HEK293T (cell line): ENCODE data around the gene DCTN4.

Experiments
- CTCF ChIA-PET: fragments of 350-600 bp; formaldehyde crosslinking; extraction: SDS; loops from one replicate; lab custom pipeline; 2021; ENCODE audit warnings: antibody characterized with exemption, inconsistent platforms; lab: Yijun Ruan, JAX
- POLR2A ChIA-PET: fragments of 350-600 bp; formaldehyde crosslinking; extraction: SDS; loops from one replicate; lab custom pipeline; 2020; ENCODE audit warnings: antibody characterized with exemption, inconsistent platforms; lab: Yijun Ruan, JAX
- DNase-seq: peaks from one replicate; pipeline ENCODE4 v3.0.0; 2012; ENCODE audit warnings: mixed read lengths; ENCODE audit errors: extremely low spot score
- ARNT ChIP-seq: fragments of 450-650 bp; IDR thresholded peaks from 2 replicates; pipeline ENCODE4 v1.6.1; 2017; ENCODE audit warnings: mild to moderate bottlenecking
- BHLHE40 ChIP-seq: fragments of 450-650 bp; IDR thresholded peaks from 2 replicates; pipeline ENCODE4 v1.6.1; 2016; ENCODE audit warnings: mild to moderate bottlenecking, moderate library complexity, borderline replicate concordance
- CTBP1 ChIP-seq: fragments of 450-650 bp; IDR thresholded peaks from 2 replicates; pipeline ENCODE4 v1.6.1; 2016; ENCODE audit warnings: borderline replicate concordance
- ELF4 ChIP-seq: fragments of 450-650 bp; IDR thresholded peaks from 2 replicates; pipeline ENCODE4 v1.6.1; 2017; ENCODE audit warnings: antibody characterized with exemption
- FOXA1 ChIP-seq: fragments of 450-650 bp; IDR thresholded peaks from 2 replicates; pipeline ENCODE4 v1.6.1; 2016; ENCODE audit warnings: mild to moderate bottlenecking
- FOXK2 ChIP-seq: fragments of 450-650 bp; IDR thresholded peaks from 2 replicates; pipeline ENCODE4 v1.6.1; 2016; ENCODE audit warnings: mild to moderate bottlenecking
- FOXM1 ChIP-seq: fragments of 450-650 bp; IDR thresholded peaks from 2 replicates; pipeline ENCODE4 v1.6.1; 2017; ENCODE audit warnings: mild to moderate bottlenecking, borderline replicate concordance
- HDGF ChIP-seq: fragments of 450-650 bp; IDR thresholded peaks from 2 replicates; pipeline ENCODE4 v1.6.1; 2017; ENCODE audit warnings: antibody characterized with exemption, borderline replicate concordance
- L3MBTL2 ChIP-seq: fragments of 450-650 bp; conservative IDR thresholded peaks from 2 replicates; pipeline ENCODE4 v1.6.1; 2016; ENCODE audit warnings: mild to moderate bottlenecking
- LEF1 ChIP-seq: fragments of 450-650 bp; IDR thresholded peaks from 2 replicates; pipeline ENCODE4 v1.6.1; 2017; ENCODE audit warnings: mild to moderate bottlenecking, borderline replicate concordance
- NFRKB ChIP-seq: fragments of 450-650 bp; IDR thresholded peaks from 2 replicates; pipeline ENCODE4 v1.6.1; 2016; ENCODE audit warnings: mild to moderate bottlenecking, moderate library complexity
- PKNOX1 ChIP-seq: fragments of 450-650 bp; IDR thresholded peaks from 2 replicates; pipeline ENCODE4 v1.6.1; 2016
- SP1 ChIP-seq: fragments of 450-650 bp; IDR thresholded peaks from 2 replicates; pipeline ENCODE4 v1.6.1; 2017
- SUZ12 ChIP-seq: fragments of 450-650 bp; IDR thresholded peaks from 2 replicates; pipeline ENCODE4 v1.6.1; 2016; ENCODE audit warnings: mild to moderate bottlenecking
- TARDBP ChIP-seq: fragments of 450-650 bp; IDR thresholded peaks from 2 replicates; pipeline ENCODE4 v1.6.1; 2016
- ZNF384 ChIP-seq: fragments of 450-650 bp; IDR thresholded peaks from 2 replicates; pipeline ENCODE4 v1.6.1; 2016

DCTN4 gene

DNA sequence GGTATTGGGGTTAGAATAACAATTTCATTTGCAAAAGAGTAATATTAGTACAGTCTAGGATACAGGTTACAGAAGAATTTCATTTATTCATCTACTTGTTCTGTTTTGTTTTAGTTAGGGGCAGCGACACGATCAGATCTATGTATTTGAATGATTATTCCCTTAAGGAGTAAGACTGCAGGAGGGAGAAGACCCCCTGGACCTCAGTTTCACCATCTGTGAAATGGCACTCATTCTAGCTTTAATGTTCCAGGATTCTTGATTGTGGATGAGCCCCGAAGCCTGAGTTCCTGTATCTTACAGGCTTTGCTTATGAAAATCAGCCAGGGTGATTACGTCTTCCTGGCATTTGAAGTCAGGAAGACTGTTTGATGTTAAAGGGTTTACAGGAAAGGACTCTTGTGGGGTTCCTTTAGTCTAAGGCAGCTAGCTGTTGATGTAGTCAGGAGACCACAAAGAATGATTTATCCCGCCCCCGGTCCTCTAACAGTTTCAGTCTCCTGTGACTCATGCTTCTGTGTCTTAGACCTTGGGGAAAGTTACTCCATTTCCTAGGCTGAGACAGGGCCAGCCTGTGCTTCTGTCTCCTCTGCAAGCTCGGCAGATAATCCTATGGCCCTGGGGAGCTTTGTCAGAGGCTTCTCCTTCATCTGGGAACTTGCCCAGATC is 31.3 kb upstream of the DCTN4 start:
- TF ChIP-seq SP1 (no peak), PKNOX1 (no peak), LEF1 (no peak), TARDBP (no peak)
- POLR2A ChIA-PET: interaction anchor here (0.6 to 2.3 kb wide), 2 partner anchors 11 to 32 kb away, joined by 3 to 11 read pairs; partner anchors contain the start of gene SMIM3
- no peak for DNase-seq
- CTCF ChIA-PET: interaction anchor here (2.3 kb wide), 1 partner anchor 11 kb away, joined by 13 read pairs; no protein-coding TSS in a partner anchor

- TF ChIP-seq FOXA1: no peak
- TF ChIP-seq CTBP1: no peak
- TF ChIP-seq TARDBP: no peak
- TF ChIP-seq BHLHE40: no peak
- TF ChIP-seq ARNT: no peak
- TF ChIP-seq ELF4: no peak
- no peak for TF ChIP-seq FOXM1
- no peak for TF ChIP-seq HDGF
- no peak for TF ChIP-seq SP1
- TF ChIP-seq PKNOX1: no peak
- TF ChIP-seq LEF1: no peak
- no peak for TF ChIP-seq L3MBTL2
- no peak for TF ChIP-seq NFRKB
- TF ChIP-seq ZNF384: no peak
- no peak for TF ChIP-seq SUZ12
- no peak for TF ChIP-seq FOXK2
- ChIA-PET CTCF (interaction anchor here (2.3 kb wide), 1 partner anchor 12 kb away, joined by 13 read pairs; no protein-coding TSS in a partner anchor), POLR2A (interaction anchor here (0.6 to 2.3 kb wide), 2 partner anchors 11 to 31 kb away, joined by 3 to 11 read pairs; partner anchors contain the start of gene SMIM3)
- no peak for DNase-seq
Observed at GRCh38 chr5:150789450-150789849, 30.6 kb upstream of the DCTN4 start.

DNA sequence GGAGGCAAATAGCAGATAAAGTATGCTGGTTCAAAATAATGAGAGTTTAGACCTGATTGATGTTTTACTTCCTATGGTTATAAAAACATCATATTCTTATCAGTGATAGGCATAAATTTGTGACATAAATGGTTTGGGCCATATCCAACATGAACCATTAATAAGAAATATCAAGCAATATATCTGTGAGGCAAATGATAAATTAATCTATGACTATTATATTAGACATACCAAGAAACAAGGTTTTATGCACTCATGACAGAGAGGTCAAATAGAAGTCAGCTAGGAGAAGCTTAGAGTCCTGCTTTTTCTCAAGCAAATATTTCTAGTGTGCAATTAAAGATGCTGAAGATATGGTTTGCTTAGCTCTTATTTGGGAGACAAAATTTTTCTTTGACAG is 30.2 kb upstream of the DCTN4 start:
- CTCF ChIA-PET: interaction anchor here (2.3 kb wide), 1 partner anchor 12 kb away, joined by 13 read pairs; no protein-coding TSS in a partner anchor
- DNase-seq: no peak
- no peak for TF ChIP-seq FOXM1
- no peak for TF ChIP-seq TARDBP
- TF ChIP-seq ARNT: no peak
- no peak for TF ChIP-seq BHLHE40
- TF ChIP-seq HDGF: no peak
- POLR2A ChIA-PET: interaction anchor here (2.3 kb wide), 1 partner anchor 10 kb away, joined by 11 read pairs; the partner anchor contains the start of gene SMIM3

DNA sequence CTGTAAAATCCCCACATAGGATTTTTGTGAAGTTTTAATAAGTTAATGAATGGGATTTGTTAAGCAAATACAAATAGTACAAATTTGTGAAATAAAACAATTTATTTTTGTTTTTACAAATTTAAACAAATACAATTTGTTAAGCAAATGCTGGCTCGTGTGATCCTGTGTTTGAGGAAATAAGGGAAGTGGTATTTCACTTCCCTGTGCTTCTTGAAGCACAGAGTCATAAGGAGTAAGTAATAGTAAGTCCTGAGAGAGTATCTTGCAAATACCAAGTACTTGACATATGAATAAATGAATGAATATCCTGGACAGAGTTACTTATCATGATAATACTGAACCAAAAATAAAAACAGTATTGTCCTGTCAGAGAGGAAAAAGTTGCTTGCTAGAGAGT is 28.8 kb upstream of the DCTN4 start:
- ChIA-PET CTCF (interaction anchor here (0.7 to 2.3 kb wide), 2 partner anchors 13 to 1020 kb away, joined by 3 to 13 read pairs; no protein-coding TSS in a partner anchor), POLR2A (interaction anchor here (1.0 kb wide), 1 partner anchor 10 kb away, joined by 3 read pairs; no protein-coding TSS in a partner anchor)

DNA sequence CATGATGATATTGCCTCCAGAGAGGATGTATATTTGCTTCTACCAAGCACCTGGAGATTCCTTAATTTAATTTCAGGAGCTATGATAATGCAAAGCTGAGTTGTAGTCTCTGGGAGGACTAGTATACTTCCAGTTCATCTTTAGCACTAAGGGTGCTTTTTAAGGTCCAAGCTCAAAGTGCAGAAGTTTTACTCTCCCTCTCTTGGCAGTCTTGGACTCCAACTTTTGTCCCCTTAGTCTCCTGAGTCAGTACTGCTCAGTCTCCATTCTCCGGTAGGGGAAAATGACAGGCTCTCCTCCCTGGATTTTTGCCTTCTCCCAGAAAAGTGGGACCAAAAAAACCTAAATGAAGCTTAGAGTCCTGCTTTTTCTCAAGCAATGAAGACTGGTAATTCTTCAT is 28.1 kb upstream of the DCTN4 start:
- POLR2A ChIA-PET: interaction anchor here (0.5 to 1.4 kb wide), 3 partner anchors 9 to 86 kb away, joined by 3 read pairs; partner anchors contain the start of gene RBM22
- no peak for TF ChIP-seq SP1
- no peak for TF ChIP-seq BHLHE40
- TF ChIP-seq L3MBTL2: no peak
- no peak for TF ChIP-seq LEF1
- no peak for TF ChIP-seq SUZ12
- no peak for TF ChIP-seq FOXM1
- no peak for TF ChIP-seq TARDBP
- no peak for TF ChIP-seq CTBP1
- TF ChIP-seq ZNF384: no peak
- TF ChIP-seq FOXK2: no peak
- no peak for TF ChIP-seq ELF4
- no peak for TF ChIP-seq HDGF
- DNase-seq: no peak
- CTCF ChIA-PET: interaction anchor here (0.7 to 0.8 kb wide), 2 partner anchors 185 to 1021 kb away, joined by 3 read pairs; no protein-coding TSS in a partner anchor

More for the DNA sequence above, 28.8 kb upstream of the DCTN4 start:
- TF ChIP-seq ARNT (no peak), HDGF (no peak), ELF4 (no peak), NFRKB (no peak), LEF1 (no peak), ZNF384 (no peak), L3MBTL2 (no peak), PKNOX1 (no peak), BHLHE40 (no peak), FOXK2 (no peak)
- no peak for DNase-seq

DNA sequence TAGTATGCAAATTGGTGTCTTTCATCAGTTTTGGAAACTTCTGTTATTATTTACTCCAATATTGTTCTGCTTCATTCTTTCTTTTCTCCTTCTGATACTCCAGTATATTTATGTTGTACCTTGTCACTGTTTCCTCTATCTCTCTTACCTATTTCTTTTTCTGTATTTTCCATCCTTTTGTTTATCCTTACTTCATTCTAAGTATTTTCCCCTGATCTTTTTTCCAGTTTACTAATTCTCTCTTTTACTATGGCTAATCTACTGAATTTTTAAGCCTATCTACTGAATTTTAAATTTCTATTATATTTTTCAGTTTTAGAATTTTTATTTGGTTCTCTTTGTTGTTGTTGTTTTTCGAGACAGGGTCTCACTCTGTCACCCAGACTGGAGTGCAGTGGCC is 27.1 kb upstream of the DCTN4 start:
- TF ChIP-seq BHLHE40 (no peak), FOXM1 (no peak), SUZ12 (no peak), L3MBTL2 (no peak), FOXK2 (no peak), LEF1 (no peak), ZNF384 (no peak), FOXA1 (no peak), HDGF (no peak), SP1 (no peak), NFRKB (no peak), CTBP1 (no peak), ELF4 (no peak), TARDBP (no peak), ARNT (no peak), PKNOX1 (no peak)
- ChIA-PET CTCF (interaction anchor here (0.8 to 1.1 kb wide), 2 partner anchors 15 to 185 kb away, joined by 3 read pairs; no protein-coding TSS in a partner anchor), POLR2A (interaction anchor here (1.4 kb wide), 1 partner anchor 85 kb away, joined by 3 read pairs; the partner anchor contains the start of gene RBM22)
- no peak for DNase-seq
